ENCODE measurements around the gene SHISA9.

DNA sequence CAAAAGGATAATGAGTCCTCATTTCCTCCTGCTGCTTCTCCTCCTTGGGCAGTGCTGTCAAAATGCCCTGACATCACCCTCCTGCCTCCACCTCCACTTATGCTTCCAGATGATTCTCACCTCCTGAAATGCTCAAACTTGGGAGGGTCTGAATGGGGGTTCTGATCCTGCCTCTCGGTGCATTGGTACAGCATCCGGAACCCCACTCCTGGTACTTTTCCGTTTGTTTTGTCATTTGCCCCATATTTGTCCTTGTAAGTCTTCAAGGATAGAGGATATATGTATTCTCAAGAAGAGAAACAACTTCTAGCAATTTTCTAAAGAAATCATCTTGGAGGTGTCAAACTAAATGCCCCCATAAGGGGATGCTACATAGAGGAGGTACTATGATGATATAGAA lies 148.3 kb downstream of the SHISA9 start:
- TF ChIP-seq PATZ1 (CRISPR knock-in tag; IDR thresholded peaks at IDR 0.05; ENCODE audit: borderline replicate concordance): no peak
- no peak for TF ChIP-seq ISL1 (CRISPR knock-in tag; IDR thresholded peaks at IDR 0.05)
- TF ChIP-seq, protein P1, sequence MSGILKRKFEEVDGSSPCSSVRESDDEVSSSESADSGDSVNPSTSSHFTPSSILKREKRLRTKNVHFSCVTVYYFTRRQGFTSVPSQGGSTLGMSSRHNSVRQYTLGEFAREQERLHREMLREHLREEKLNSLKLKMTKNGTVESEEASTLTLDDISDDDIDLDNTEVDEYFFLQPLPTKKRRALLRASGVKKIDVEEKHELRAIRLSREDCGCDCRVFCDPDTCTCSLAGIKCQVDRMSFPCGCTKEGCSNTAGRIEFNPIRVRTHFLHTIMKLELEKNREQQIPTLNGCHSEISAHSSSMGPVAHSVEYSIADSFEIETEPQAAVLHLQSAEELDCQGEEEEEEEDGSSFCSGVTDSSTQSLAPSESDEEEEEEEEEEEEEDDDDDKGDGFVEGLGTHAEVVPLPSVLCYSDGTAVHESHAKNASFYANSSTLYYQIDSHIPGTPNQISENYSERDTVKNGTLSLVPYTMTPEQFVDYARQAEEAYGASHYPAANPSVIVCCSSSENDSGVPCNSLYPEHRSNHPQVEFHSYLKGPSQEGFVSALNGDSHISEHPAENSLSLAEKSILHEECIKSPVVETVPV (CRISPR knock-in tag; IDR thresholded peaks at IDR 0.05): no peak
